Dedifferentiated amniotic fluid mesenchymal stem cell (primary cell): Measurements from ENCODE around the gene CDIPT.

Source experiments
- DNase-seq: peaks from one replicate; pipeline ENCODE4 v3.0.0-alpha.2; 2016; ENCODE audit errors: extremely low spot score

Gene CDIPT

DNA sequence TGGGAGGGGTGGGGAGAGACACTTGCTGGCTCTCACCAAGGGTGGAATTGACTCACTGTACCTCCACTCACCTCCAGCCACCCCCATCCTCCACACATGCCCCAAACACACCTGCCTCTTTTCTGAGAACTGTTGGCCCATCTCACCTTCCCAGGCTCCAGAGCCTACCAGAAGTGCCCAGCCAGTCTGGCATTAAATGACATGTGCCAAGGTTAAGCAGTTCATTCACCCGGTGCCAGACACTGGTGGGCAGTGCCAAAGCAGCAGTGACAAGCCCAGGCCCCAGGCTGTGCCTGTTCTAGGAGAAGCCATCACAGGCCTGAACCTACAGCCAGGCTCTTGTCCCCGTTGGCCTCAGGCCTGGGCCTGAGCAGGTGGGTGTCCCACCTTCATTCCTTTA lies 31.5 kb downstream of the CDIPT start:
- DNase-seq: no peak

GRCh38 chr16:29830774-29831173 lies 32.3 kb downstream of the CDIPT start:
- DNase-seq: no peak

DNA sequence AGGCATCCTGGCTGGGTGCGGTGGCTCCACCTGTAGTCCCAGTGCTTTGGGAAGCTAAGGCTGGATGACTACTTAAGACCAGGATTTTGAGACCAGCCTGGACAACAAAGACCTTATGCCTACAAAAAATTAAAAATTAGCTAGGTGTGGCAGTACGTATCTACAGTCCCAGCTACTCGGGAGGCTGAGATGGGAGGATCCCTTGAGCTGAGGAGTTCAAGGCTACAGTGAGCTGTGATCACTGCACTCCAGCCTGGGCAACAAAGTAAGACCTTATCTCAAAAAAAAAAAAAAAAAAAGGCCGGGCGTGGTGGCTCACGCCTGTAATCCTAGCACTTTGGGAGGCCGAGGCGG lies 36.7 kb downstream of the CDIPT start:
- no peak for DNase-seq

GRCh38 chr16:29825145-29826044 lies 37.6 kb downstream of the CDIPT start:
- no peak for DNase-seq

DNA sequence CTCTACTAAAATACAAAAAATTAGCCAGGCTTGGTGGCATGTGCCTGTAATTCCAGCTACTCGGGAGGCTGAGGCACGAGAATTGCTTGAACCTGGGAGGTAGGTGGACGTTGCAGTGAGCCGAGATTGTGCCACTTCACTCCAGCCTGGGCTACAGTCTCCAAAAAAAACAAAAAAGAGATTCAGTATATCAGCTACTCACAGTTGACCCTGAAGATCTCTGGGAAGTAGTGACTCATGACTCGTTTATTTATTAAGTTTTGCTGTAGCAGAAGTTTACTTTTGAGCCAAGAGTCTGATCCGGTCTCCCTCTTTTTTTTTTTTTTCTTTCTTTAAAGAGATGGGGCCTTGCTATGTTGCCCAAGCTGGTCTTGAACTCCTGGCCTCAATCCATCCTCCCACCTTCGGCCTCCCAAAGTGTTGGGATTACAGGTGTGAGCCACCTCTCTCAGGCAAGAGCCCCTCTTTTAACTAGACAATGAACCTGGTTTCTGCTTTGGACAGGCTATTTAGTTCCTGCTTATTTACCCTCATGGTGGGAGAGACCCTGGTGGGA lies 38.4 kb downstream of the CDIPT start:
- DNase-seq: peak; percentile 36

GRCh38 chr16:29821643-29822115 lies 41.3 kb downstream of the CDIPT start:
- DNase-seq: peak; percentile 66

GRCh38 chr16:29820730-29821642 lies 42.0 kb downstream of the CDIPT start:
- no peak for DNase-seq

DNA sequence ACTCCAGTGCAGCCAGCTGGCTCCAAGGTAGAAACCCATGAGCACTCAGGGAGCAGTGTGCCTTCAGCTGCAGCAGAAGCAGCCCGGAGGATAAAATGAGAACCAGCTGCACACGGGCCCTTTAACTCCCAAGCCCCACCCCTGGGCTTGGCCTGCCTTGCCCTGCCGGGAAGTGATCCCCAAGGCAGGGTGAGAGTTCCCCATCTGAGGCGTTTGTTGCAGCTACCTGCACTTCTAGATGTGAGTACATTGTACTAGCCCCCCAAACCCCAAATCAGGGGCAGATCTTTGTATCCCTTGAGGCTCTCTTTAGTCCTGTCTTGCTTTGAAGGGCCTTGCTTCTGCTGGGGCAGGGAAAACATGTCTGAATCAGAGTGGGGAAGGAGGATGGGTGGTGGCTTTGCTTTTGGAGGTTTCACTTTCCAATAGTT lies 42.7 kb downstream of the CDIPT start, which contains the start of gene MVP:
Gene MVP (plus strand): TSS at position 192 of the 431 bp plus-strand sequence. CDS start 10,088 bp downstream, outside the sequence.
- peak; percentile 55 for DNase-seq

- DNase-seq: no peak
Measured at GRCh38 chr16:29819506-29819905, 43.5 kb downstream of the CDIPT start.

DNA sequence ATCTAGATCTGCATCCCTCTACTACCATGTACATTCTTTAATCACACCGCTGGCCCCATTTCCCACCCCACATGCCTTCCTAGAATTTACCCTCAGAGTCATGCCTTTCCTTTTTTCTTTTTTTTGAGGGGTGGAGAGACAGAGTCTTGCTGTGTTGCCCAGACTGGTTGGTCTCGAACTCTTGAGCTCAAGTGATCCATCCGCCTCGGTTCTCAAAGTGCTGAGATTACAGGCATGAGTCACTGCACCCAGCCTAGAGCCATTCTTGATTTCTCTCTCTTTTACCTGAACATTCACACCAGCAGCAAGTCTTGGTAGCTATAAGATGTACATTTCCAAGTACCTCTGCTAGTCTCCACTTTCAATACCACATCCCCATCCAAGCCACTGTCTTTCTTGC lies 44.9 kb downstream of the CDIPT start:
- no peak for DNase-seq

DNA sequence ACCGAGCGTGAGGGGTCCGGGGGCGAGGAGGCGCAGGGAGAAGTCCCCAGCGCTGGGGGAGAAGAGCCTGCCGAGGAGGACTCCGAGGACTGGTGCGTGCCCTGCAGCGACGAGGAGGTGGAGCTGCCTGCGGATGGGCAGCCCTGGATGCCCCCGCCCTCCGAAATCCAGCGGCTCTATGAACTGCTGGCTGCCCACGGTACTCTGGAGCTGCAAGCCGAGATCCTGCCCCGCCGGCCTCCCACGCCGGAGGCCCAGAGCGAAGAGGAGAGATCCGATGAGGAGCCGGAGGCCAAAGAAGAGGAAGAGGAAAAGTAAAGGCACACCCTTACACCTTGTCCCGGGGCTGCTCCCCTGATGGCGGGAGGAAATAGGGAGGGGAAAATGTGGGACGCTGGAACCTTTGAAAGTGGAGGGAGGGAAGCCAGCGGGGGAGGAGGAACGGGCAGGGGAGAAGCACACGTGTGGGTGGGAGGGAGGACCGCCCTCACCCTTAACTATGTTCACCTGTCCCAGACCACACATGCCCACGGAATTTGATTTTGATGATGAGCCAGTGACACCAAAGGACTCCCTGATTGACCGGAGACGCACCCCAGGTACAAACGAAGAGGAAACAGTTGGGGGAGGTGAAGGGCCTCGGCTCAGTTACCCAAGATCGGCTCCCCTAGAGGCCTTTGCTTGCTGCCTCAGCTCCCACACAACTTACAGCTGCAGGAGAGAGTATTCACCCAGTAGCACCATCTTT lies 46.2 kb downstream of the CDIPT start:
- peak; percentile 49 for DNase-seq

GRCh38 chr16:29815793-29816693 lies 47.0 kb downstream of the CDIPT start, which contains the start of gene PAGR1:
TSS of gene PAGR1 (plus strand) at chr16:29816152. CDS start at chr16:29816526, 374 bp downstream.
- peak; percentile 99 for DNase-seq

- DNase-seq: no peak
Measured at GRCh38 chr16:29815032-29815721, 47.8 kb downstream of the CDIPT start.

DNA sequence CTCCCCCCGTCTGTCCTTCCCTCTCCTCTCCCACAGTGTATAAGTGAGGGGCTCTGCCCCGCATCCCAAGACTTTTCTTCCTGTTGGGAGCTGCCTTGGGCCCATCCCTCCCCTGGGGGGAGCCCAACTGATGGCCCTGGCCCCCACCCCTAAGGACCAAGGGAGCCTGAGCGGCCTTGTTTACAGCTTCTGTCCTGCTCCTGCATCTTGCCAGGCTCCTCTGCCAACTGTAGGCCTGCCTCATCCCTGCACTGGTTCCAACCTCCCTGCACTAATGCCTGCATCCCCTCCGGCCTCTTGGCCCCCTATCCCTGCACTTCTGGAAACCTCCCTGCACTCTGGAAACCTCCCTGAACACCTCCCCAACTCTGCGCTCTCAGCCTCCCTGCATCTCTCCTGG lies 48.4 kb downstream of the CDIPT start:
- no peak for DNase-seq

DNA sequence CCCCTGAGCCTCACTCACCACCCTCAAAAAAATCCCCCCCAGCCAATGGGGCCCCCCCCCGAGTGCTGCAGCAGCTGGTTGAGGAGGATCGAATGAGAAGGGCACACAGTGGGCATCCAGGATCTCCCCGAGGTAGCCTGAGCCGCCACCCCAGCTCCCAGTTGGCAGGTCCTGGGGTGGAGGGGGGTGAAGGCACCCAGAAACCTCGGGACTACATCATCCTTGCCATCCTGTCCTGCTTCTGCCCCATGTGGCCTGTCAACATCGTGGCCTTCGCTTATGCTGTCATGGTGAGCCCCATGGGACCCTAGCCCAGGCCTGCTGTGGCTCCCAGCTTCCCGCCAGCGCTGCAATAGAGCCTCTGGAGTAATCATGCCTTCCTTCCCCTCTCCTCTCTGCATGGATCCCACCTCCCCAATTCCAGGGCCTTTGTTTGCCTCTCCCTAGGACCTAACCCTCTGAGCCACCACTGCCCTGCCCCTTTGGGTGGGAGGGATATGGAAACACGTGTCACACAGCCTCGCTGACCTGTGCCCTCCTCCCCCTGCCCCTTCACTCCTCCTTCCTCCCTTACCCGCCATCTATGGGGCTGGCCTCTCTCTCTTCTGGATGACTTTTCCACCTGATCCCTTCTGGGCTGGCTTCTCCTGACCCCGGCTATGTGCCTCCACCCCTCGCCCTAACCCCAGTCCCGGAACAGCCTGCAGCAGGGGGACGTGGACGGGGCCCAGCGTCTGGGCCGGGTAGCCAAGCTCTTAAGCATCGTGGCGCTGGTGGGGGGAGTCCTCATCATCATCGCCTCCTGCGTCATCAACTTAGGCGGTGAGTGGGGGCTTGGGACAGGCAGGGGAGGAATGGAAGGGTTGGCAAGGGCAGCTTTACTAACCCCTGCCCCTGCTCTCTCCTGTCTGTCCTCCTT lies 49.1 kb downstream of the CDIPT start:
- DNase-seq: no peak

DNA sequence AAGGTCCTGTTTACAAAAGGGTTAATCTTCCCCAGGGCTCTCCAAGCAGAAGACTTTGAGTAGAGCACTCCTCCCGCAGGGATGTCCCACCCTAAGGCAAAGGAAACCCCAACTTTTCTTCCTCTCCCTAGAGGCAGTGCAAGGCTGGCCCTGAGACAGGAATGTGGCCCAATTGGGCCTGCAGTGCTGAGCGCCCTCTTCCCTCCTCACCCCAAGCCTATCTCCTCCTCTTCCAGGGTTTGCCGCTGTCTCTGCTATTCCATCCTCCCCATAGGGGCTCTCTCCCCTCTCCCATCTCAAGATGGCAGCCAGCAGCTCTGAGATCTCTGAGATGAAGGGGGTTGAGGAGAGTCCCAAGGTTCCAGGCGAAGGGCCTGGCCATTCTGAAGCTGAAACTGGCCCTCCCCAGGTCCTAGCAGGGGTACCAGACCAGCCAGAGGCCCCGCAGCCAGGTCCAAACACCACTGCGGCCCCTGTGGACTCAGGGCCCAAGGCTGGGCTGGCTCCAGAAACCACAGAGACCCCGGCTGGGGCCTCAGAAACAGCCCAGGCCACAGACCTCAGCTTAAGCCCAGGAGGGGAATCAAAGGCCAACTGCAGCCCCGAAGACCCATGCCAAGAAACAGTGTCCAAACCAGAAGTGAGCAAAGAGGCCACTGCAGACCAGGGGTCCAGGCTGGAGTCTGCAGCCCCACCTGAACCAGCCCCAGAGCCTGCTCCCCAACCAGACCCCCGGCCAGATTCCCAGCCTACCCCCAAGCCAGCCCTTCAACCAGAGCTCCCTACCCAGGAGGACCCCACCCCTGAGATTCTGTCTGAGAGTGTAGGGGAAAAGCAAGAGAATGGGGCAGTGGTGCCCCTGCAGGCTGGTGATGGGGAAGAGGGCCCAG lies 50.0 kb downstream of the CDIPT start:
- DNase-seq: no peak

- DNase-seq: no peak
Measured at GRCh38 chr16:29811896-29812665, 50.9 kb downstream of the CDIPT start, which contains the start of gene PRRT2. TSS of gene PRRT2 (plus strand) at chr16:29812193. CDS start at chr16:29813055, 862 bp downstream.
